ENCODE measurements around the gene DOP1A. TPM values are rescaled to one million over a fixed set of nuclear protein-coding genes. Genes with fewer than 3 reads are reported as not detected.
"Not testable (repeated sequence)": the region's sequence is repeated elsewhere in the genome, so short reads cannot be mapped to it uniquely, and the experiment has no call there.

Gene DOP1A
- total RNA-seq, 3 donors from 2014 or later: 28.0 to 35.8 (median 30.4) TPM

DNA sequence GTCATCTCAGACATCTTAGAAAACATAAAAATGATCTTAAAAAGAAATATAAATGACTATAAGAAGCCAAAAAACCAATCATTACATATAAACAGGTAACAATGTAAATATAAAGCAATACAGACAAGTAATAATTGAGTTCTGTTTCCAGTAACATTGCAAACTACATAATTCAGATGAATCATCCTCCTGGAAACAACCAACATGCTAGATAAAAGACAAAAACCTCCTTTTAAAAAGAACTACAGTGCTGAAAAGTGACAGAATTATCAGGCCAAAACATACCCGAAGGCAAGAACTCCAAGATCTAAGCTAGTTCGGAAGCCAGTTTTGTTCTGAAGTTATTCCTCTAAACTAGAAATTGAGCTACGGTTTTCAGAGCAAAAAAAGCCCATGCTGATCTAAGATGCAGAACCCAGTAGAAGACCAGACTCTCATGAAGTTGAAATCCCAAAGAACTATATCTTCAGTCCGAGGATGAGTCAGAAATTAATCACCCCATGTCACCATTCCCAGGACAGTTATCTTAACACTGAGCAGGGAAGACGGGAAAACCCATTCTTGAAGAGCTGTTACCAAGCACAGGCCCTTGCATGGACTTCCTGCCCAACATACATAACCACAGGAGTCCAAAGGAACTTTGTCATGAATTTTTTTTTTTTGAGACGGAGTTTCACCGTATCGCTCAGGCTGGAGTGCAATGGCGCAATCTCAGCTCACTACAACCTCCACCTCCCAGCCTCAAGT, 115.8 kb downstream of the DOP1A start:
- ATAC-seq: no peak
- no peaks in the 10 kb centered on the region for H3K36me3 ChIP-seq (ENCODE audit: low read depth)
- no peaks in the 10 kb centered on the region for H3K4me1 ChIP-seq (ENCODE audit: low read depth)
- TF ChIP-seq CTCF (IDR thresholded peaks at IDR 0.05): no peak
- intact Hi-C loops (cut with DNase I, micrococcal nuclease): no loop called here
- DNase-seq: no peak
- no peak overlapping the region for H3K4me3 ChIP-seq
- no peaks in the 10 kb centered on the region for H3K9me3 ChIP-seq

DNA sequence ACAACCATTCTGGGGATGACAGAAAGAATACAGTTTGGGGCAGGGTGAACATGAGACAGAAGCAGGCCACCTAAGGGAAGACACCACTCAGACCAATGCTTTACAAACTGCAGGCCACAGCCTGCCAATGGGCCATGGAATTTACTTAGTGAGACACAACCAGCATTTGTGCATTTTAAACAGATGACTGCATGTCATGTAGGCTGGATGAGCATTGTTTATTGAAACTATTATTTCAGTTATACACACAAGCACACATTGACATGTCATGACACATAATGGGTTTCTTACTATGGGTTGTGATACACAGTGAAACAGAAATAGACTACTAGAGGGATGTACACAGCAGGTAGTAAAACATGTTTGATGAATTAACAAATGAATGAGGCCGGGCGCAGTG, 117.6 kb downstream of the DOP1A start:
- ATAC-seq: no peak
- intact Hi-C loops (cut with DNase I, micrococcal nuclease): no loop called here
- DNase-seq: no peak
- no peaks in the 10 kb centered on the region for H3K36me3 ChIP-seq (ENCODE audit: low read depth)
- H3K4me3 ChIP-seq: no peak overlapping the region
- H3K9me3 ChIP-seq: no peaks in the 10 kb centered on the region
- H3K4me1 ChIP-seq (ENCODE audit: low read depth): no peaks in the 10 kb centered on the region
- TF ChIP-seq CTCF (IDR thresholded peaks at IDR 0.05): no peak

DNA sequence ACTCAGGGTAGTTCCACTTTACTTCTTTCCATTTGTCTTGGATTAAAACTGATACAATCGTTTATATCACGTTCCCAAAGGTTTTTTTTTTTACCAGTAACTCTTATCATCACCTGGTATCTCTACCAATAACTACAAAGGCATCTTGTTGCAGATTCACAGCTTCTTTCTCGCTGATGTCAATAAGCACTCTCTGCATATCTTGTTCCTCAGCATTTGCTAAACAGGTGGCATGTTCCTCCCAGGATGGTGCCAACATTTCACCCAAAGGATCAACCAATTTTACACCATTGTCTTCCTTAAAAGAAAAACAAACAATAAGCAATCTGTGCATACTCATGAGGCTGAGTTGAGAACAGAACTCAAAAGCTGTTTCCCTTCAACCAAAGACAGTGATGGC, 121.0 kb downstream of the DOP1A start:
- intact Hi-C loops (cut with DNase I, micrococcal nuclease): no loop called here
- no peak for ATAC-seq

GRCh38 chr6:83190626-83191025, 123.2 kb downstream of the DOP1A start:
- Histone ChIP-seq H3K36me3 (ENCODE audit: low read depth) (no peaks in the 10 kb centered on the region), H3K9me3 (no peaks in the 10 kb centered on the region), H3K4me3 (no peak overlapping the region), H3K4me1 (ENCODE audit: low read depth) (peaks cover 13% of the 10 kb centered on the region)
- DNase-seq (no peak), ATAC-seq (no peak)
- intact Hi-C loops (cut with DNase I, micrococcal nuclease): no loop called here
- TF ChIP-seq CTCF (IDR thresholded peaks at IDR 0.05): no peak

More for the DNA sequence above, 121.0 kb downstream of the DOP1A start:
- no peaks in the 10 kb centered on the region for H3K9me3 ChIP-seq
- no peak for DNase-seq
- no peak overlapping the region for H3K4me3 ChIP-seq
- no peaks in the 10 kb centered on the region for H3K36me3 ChIP-seq (ENCODE audit: low read depth)
- H3K4me1 ChIP-seq (ENCODE audit: low read depth): peaks cover 5% of the 10 kb centered on the region
- no peak for TF ChIP-seq CTCF (IDR thresholded peaks at IDR 0.05)

- DNase-seq; intact Hi-C loops (cut with DNase I, micrococcal nuclease); ATAC-seq: not testable (repeated sequence)
Observed at GRCh38 chr6:83191974-83192373, 124.5 kb downstream of the DOP1A start.

GRCh38 chr6:83192456-83192855, 125.0 kb downstream of the DOP1A start:
- Histone ChIP-seq H3K9me3 (no peaks in the 10 kb centered on the region), H3K4me1 (ENCODE audit: low read depth) (peaks cover 13% of the 10 kb centered on the region), H3K36me3 (ENCODE audit: low read depth) (no peaks in the 10 kb centered on the region), H3K4me3 (peak overlapping the region; percentile 85)
- intact Hi-C loops (cut with DNase I, micrococcal nuclease): no loop called here
- no peak for TF ChIP-seq CTCF (IDR thresholded peaks at IDR 0.05)
- ATAC-seq: no peak
- no peak for DNase-seq

More at GRCh38 chr6:83191974-83192373, 124.5 kb downstream of the DOP1A start:
- not testable (repeated sequence) for H3K36me3 ChIP-seq (ENCODE audit: low read depth); H3K9me3 ChIP-seq; H3K4me3 ChIP-seq
- H3K4me1 ChIP-seq (ENCODE audit: low read depth): peaks cover 13% of the 10 kb centered on the region
